ENCODE data around the gene WDR70. TPM values are rescaled to one million over a fixed set of nuclear protein-coding genes. Genes with fewer than 3 reads are reported as not detected.

WDR70 gene
- total and polyA plus RNA-seq, 4 donors: 34.4 to 54.8 (median 38.8) TPM

- DNase-seq (ENCODE audit: low read depth in 4 of 6, low spot score in 6 of 6): no peak
- H3K9me3 ChIP-seq (ENCODE audit: control insufficient read depth, insufficient read depth, low read length): peaks cover 2% of the 10 kb centered on the region
- H3K36me3 ChIP-seq (ENCODE audit: control insufficient read depth, insufficient read depth, low read length): no peaks in the 10 kb centered on the region
- H3K4me1 ChIP-seq (ENCODE audit: control insufficient read depth, insufficient read depth, low read length): no peaks in the 10 kb centered on the region
- H3K4me3 ChIP-seq (ENCODE audit: low read depth, low read length): no peak overlapping the region
- no peaks in the 10 kb centered on the region for H3K27me3 ChIP-seq (ENCODE audit: control insufficient read depth, insufficient read depth, low read length)
- WGBS (ENCODE audit: insufficient coverage): no CpG with 5 or more reads among the region's 5 CpGs
- H3K27ac ChIP-seq (ENCODE audit: low read depth, low read length): no peak overlapping the region
These were observed 317.3 kb downstream of the WDR70 start for GRCh38 chr5:37696190-37697021.

- no peaks in the 10 kb centered on the region for H3K9me3 ChIP-seq (ENCODE audit: control insufficient read depth, insufficient read depth, low read length)
- H3K4me3 ChIP-seq (ENCODE audit: low read depth, low read length): no peak overlapping the region
- no peak overlapping the region for H3K27ac ChIP-seq (ENCODE audit: low read depth, low read length)
- no peaks in the 10 kb centered on the region for H3K36me3 ChIP-seq (ENCODE audit: control insufficient read depth, insufficient read depth, low read length)
- WGBS (ENCODE audit: insufficient coverage): 100% methylated on average over 1 of the region's 2 CpGs
- H3K4me1 ChIP-seq (ENCODE audit: control insufficient read depth, insufficient read depth, low read length): no peaks in the 10 kb centered on the region
- no peaks in the 10 kb centered on the region for H3K27me3 ChIP-seq (ENCODE audit: control insufficient read depth, insufficient read depth, low read length)
- DNase-seq (ENCODE audit: low read depth in 4 of 6, low spot score in 6 of 6): no peak
These were observed 322.8 kb downstream of the WDR70 start for GRCh38 chr5:37701868-37702267.

GRCh38 chr5:37703841-37704241, 324.7 kb downstream of the WDR70 start:
- no peak overlapping the region for H3K4me3 ChIP-seq (ENCODE audit: low read depth, low read length)
- H3K4me1 ChIP-seq (ENCODE audit: control insufficient read depth, insufficient read depth, low read length): no peaks in the 10 kb centered on the region
- H3K9me3 ChIP-seq (ENCODE audit: control insufficient read depth, insufficient read depth, low read length): no peaks in the 10 kb centered on the region
- H3K36me3 ChIP-seq (ENCODE audit: control insufficient read depth, insufficient read depth, low read length): no peaks in the 10 kb centered on the region
- DNase-seq (ENCODE audit: low read depth in 4 of 6, low spot score in 6 of 6): no peak
- no peaks in the 10 kb centered on the region for H3K27me3 ChIP-seq (ENCODE audit: control insufficient read depth, insufficient read depth, low read length)
- WGBS (ENCODE audit: insufficient coverage): no CpG with 5 or more reads among the region's 4 CpGs
- H3K27ac ChIP-seq (ENCODE audit: low read depth, low read length): no peak overlapping the region

GRCh38 chr5:37704406-37704805, 325.3 kb downstream of the WDR70 start:
- Histone ChIP-seq H3K27ac (ENCODE audit: low read depth, low read length) (no peak overlapping the region), H3K4me1 (ENCODE audit: control insufficient read depth, insufficient read depth, low read length) (no peaks in the 10 kb centered on the region), H3K27me3 (ENCODE audit: control insufficient read depth, insufficient read depth, low read length) (no peaks in the 10 kb centered on the region), H3K9me3 (ENCODE audit: control insufficient read depth, insufficient read depth, low read length) (no peaks in the 10 kb centered on the region), H3K4me3 (ENCODE audit: low read depth, low read length) (no peak overlapping the region), H3K36me3 (ENCODE audit: control insufficient read depth, insufficient read depth, low read length) (no peaks in the 10 kb centered on the region)
- WGBS (ENCODE audit: insufficient coverage): 80% methylated on average over 2 of the region's 5 CpGs
- no peak for DNase-seq (ENCODE audit: low read depth in 4 of 6, low spot score in 6 of 6)

- Histone ChIP-seq H3K4me3 (ENCODE audit: low read depth, low read length) (no peak overlapping the region), H3K27me3 (ENCODE audit: control insufficient read depth, insufficient read depth, low read length) (no peaks in the 10 kb centered on the region), H3K9me3 (ENCODE audit: control insufficient read depth, insufficient read depth, low read length) (no peaks in the 10 kb centered on the region), H3K4me1 (ENCODE audit: control insufficient read depth, insufficient read depth, low read length) (no peaks in the 10 kb centered on the region), H3K36me3 (ENCODE audit: control insufficient read depth, insufficient read depth, low read length) (no peaks in the 10 kb centered on the region), H3K27ac (ENCODE audit: low read depth, low read length) (no peak overlapping the region)
- no peak for DNase-seq (ENCODE audit: low read depth in 4 of 6, low spot score in 6 of 6)
These were observed 329.9 kb downstream of the WDR70 start for GRCh38 chr5:37709020-37709419.

GRCh38 chr5:37710965-37711364, 331.8 kb downstream of the WDR70 start:
- no peaks in the 10 kb centered on the region for H3K4me1 ChIP-seq (ENCODE audit: control insufficient read depth, insufficient read depth, low read length)
- WGBS (ENCODE audit: insufficient coverage): 90% methylated on average over 2 of the region's 2 CpGs
- no peaks in the 10 kb centered on the region for H3K36me3 ChIP-seq (ENCODE audit: control insufficient read depth, insufficient read depth, low read length)
- no peak overlapping the region for H3K27ac ChIP-seq (ENCODE audit: low read depth, low read length)
- H3K4me3 ChIP-seq (ENCODE audit: low read depth, low read length): no peak overlapping the region
- H3K27me3 ChIP-seq (ENCODE audit: control insufficient read depth, insufficient read depth, low read length): no peaks in the 10 kb centered on the region
- DNase-seq (ENCODE audit: low read depth in 4 of 6, low spot score in 6 of 6): no peak
- no peaks in the 10 kb centered on the region for H3K9me3 ChIP-seq (ENCODE audit: control insufficient read depth, insufficient read depth, low read length)

- no peak overlapping the region for H3K27ac ChIP-seq (ENCODE audit: low read depth, low read length)
- peaks cover 4% of the 10 kb centered on the region for H3K4me1 ChIP-seq (ENCODE audit: control insufficient read depth, insufficient read depth, low read length)
- no peaks in the 10 kb centered on the region for H3K27me3 ChIP-seq (ENCODE audit: control insufficient read depth, insufficient read depth, low read length)
- no peaks in the 10 kb centered on the region for H3K36me3 ChIP-seq (ENCODE audit: control insufficient read depth, insufficient read depth, low read length)
- WGBS (ENCODE audit: insufficient coverage): 100% methylated on average over 2 of the region's 7 CpGs
- H3K9me3 ChIP-seq (ENCODE audit: control insufficient read depth, insufficient read depth, low read length): no peaks in the 10 kb centered on the region
- H3K4me3 ChIP-seq (ENCODE audit: low read depth, low read length): no peak overlapping the region
- DNase-seq (ENCODE audit: low read depth in 4 of 6, low spot score in 6 of 6): no peak
These were observed 333.6 kb downstream of the WDR70 start for GRCh38 chr5:37712750-37713149.

- no peak for DNase-seq (ENCODE audit: low read depth in 4 of 6, low spot score in 6 of 6)
- H3K27me3 ChIP-seq (ENCODE audit: control insufficient read depth, insufficient read depth, low read length): no peaks in the 10 kb centered on the region
- peaks cover 4% of the 10 kb centered on the region for H3K4me1 ChIP-seq (ENCODE audit: control insufficient read depth, insufficient read depth, low read length)
- H3K9me3 ChIP-seq (ENCODE audit: control insufficient read depth, insufficient read depth, low read length): no peaks in the 10 kb centered on the region
- no peak overlapping the region for H3K4me3 ChIP-seq (ENCODE audit: low read depth, low read length)
- no peaks in the 10 kb centered on the region for H3K36me3 ChIP-seq (ENCODE audit: control insufficient read depth, insufficient read depth, low read length)
- H3K27ac ChIP-seq (ENCODE audit: low read depth, low read length): no peak overlapping the region
These were observed 335.6 kb downstream of the WDR70 start for GRCh38 chr5:37714756-37715155.

GRCh38 chr5:37715361-37715760, 336.2 kb downstream of the WDR70 start:
- Histone ChIP-seq H3K27ac (ENCODE audit: low read depth, low read length) (no peak overlapping the region), H3K36me3 (ENCODE audit: control insufficient read depth, insufficient read depth, low read length) (no peaks in the 10 kb centered on the region), H3K27me3 (ENCODE audit: control insufficient read depth, insufficient read depth, low read length) (no peaks in the 10 kb centered on the region), H3K4me1 (ENCODE audit: control insufficient read depth, insufficient read depth, low read length) (peaks cover 4% of the 10 kb centered on the region), H3K9me3 (ENCODE audit: control insufficient read depth, insufficient read depth, low read length) (no peaks in the 10 kb centered on the region), H3K4me3 (ENCODE audit: low read depth, low read length) (no peak overlapping the region)
- DNase-seq (ENCODE audit: low read depth in 4 of 6, low spot score in 6 of 6): no peak

GRCh38 chr5:37715992-37716391, 336.9 kb downstream of the WDR70 start:
- no peak overlapping the region for H3K27ac ChIP-seq (ENCODE audit: low read depth, low read length)
- WGBS (ENCODE audit: insufficient coverage): 90% methylated on average over 2 of the region's 5 CpGs
- no peak overlapping the region for H3K4me3 ChIP-seq (ENCODE audit: low read depth, low read length)
- H3K4me1 ChIP-seq (ENCODE audit: control insufficient read depth, insufficient read depth, low read length): peaks cover 4% of the 10 kb centered on the region
- H3K27me3 ChIP-seq (ENCODE audit: control insufficient read depth, insufficient read depth, low read length): no peaks in the 10 kb centered on the region
- no peak for DNase-seq (ENCODE audit: low read depth in 4 of 6, low spot score in 6 of 6)
- H3K9me3 ChIP-seq (ENCODE audit: control insufficient read depth, insufficient read depth, low read length): no peaks in the 10 kb centered on the region
- no peaks in the 10 kb centered on the region for H3K36me3 ChIP-seq (ENCODE audit: control insufficient read depth, insufficient read depth, low read length)

All from spinal cord (tissue), 10 donors.